Activated CD4-positive, CD25-positive, alpha-beta regulatory T cell treated with anti-CD3 and anti-CD28 coated beads, Interleukin-2, amount 50 U/mL, for 72 hours (primary cell): ENCODE measurements around the gene TMPRSS11B.
"Not testable (repeated sequence)": the region's sequence is repeated elsewhere in the genome, so short reads cannot be mapped to it uniquely, and the experiment has no call there.

Source experiments
- DNase-seq: peaks from one replicate; pipeline ENCODE4 v3.0.0; 2021

TMPRSS11B gene

DNA sequence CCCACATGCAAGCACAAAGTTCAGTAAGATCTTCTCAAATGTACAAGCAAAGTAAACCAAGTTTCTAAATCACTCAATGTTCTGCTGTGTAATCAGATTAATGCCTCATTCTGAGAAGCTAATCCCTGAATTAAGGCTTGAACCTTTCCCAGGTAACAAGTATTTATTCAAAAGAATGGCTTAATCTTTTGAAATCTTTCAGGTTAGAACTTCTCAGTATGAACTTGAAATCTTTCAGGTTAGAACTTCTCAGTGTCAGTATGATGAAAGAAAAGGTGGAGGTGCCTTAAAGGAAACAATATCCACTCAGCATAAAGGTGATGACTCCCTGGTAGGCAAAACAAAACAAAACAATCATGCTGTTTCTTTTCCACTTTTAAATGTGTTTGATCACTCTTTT is 29.0 kb downstream of the TMPRSS11B start:
- DNase-seq: no peak

DNA sequence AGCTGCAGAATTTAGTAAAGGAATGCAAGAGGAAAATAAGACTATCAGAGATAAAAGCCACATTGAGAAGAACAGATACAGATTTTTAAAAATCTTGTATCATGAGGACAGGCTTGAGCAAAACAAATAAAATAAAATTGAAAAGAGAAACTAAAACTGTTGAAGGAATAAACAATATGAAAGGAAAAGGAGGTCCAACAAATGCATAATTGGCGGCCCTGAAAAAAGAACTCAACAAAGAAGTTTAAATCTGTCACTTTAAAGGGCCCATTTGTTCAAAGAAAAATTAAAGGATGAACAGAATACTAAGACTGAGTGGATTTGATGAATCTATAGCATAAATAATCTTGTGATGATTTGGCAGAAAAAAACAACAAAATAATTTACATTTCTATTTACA is 36.5 kb downstream of the TMPRSS11B start:
- no peak for DNase-seq

DNA sequence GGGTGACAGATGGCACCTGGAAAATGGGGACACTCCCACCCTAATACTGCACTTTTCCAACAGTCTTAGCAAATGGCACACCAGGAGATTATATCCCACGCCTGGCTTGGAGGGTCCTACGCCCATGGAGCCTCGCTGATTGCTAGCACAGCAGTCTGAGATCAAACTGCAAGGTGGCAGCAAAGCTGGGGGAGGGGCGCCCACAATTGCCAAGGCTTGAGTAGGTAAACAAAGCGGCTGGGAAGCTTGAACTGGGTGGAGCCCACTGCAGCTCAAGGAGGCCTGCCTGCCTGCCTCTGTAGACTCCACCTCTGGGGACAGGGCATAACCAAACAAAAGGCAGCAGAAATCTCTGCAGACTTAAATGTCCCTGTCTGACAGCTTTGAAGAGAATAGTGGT is 51.2 kb downstream of the TMPRSS11B start:
- DNase-seq: not testable (repeated sequence)

DNA sequence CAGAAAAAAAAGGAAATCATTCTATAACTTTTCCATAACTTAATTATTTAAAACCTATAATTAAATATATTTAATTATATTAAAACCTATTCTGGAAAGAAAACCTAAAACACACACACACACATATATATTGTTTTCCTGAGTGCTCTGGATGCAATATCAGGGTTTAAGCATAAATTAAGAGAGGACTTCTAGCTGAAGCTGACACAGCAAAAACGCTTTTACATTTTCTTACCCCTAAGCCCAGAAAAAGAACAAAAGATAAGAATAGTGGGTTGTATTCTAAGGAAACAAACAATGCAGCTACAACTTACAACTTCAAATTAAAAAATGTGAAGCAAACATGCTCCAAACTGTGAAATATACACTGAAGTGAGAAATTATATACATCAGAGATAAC is 52.3 kb downstream of the TMPRSS11B start:
- DNase-seq: no peak

DNA sequence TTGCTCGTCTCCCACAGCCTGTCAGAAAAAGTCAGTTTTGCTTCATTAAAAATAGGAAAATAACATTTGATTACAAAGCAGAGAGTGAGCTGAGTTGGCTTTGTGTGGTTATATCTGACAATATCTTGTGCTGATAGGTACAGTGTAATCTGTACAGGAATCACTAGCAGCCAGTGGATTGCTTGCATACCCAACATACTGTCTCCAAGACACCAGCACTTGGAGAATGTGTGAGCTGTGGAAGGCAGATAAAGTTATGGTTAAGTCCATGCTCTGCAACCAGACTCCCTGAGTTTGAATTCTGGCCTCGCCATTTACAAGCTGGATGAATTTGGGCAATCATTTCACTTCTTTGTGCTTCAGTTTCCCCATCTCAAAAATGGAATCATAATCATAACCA is 58.3 kb downstream of the TMPRSS11B start:
- DNase-seq: no peak

DNA sequence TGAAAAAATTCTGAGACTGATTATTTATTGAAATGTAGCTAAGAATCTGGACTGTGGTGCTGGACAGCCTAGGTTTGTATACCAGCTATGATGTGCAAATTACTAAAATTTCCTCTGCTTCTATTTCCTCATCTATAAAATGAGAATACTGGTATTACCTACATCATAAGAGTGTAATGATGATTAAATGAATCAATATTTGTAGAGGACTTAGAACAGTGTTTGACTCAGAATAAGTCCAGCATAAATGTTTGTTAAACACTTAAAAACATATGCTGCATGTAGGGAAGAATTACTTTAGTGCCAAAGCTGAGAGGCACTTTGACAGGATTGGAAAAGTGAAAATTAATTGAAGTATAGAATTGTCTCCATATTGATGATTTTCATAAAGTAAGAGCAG is 60.6 kb downstream of the TMPRSS11B start:
- no peak for DNase-seq

DNA sequence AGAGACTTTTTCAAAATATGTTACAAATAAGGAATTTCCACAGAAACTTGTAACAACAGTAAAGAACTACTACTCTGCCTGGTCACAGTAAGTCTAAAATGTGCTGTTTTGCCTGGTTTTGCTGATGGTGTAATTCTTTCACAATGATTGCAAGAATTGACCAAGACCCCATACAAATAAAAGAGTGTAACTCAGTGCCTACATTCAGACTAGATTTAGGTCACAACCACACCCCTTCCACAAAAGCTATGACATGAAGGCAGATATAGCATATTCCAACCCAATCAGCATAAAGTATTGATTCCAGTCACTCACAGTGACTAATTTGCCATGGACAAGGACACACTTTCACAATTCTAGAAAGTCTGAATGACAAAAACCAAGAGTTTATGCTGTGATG is 62.1 kb downstream of the TMPRSS11B start:
- DNase-seq: no peak

DNA sequence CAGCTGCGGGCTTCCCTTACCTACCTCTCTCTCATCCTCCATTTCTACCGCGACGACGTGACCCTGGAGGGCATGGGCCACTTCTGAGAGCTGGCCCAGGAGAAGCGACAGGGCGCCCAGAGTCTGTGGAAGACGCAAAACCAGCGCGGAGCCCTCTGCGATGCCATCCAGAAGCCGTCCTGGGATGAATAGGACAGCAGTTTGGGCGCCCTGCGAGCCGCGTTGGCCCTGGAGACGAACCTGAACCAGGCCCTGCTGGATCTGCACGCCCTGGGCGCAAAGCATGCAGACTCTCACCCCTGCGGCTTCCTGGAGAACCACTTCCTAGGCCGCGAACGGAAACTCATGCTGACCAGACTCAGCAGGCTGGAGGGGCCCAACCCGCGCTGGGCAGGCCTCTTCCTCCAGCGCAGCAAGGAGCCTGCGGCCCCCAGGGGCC is 63.1 kb downstream of the TMPRSS11B start:
- DNase-seq: no peak

DNA sequence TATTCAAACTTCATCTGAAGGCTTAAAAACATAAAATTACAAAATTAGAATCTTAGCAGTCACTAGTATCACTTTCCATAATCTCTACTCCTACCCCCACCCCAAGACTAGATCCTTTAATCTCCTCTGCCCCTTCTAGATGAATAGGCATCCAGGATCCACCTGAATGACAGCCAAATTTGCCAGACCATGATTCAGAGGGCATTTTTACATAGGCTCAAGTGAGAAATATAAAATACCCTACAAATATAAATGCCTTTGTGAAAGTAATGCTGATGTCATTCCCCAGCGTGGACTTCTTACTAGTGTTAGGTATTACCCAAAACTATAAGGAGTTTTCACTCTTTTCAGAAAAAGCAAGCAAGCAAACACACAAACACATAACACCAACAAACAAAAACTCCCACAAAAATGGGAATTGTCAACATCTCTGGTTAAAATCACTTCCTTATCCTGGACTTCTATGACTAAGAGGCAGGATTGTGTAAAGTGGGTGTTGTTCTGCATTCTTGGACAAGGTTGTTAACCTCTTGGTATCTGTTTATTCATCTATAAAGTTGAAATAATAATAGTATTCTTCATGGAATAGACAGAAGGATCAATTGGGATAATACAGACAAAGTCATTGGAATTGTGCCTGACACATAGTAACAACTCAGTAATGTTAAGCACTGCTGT is 64.5 kb downstream of the TMPRSS11B start:
- DNase-seq: no peak

DNA sequence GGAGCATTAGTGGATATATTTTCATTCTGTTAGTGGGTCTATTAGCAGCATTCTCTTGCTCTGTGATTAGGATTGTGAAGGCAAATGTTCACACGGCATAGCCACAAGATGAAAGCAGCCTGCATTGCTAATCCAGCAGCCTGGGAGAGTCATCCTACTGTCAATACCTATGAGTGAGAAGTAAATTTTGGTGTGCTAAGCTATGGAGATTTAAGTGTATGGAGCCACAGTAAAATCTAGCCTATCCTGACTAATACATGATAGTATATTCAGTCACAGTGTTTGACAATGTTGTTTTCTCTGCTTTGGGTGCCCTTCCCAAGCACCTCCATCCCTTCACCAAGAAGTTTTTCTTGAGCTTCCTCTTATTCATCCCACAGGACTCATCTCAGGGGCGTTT is 68.6 kb downstream of the TMPRSS11B start:
- no peak for DNase-seq
